K562 (cell line): ENCODE measurements around the gene MLH3.

ENCODE experiments used
- CBX8 ChIP-seq: fragments of 200-600 bp; sonication (generic); IDR thresholded peaks from 2 replicates; pipeline ENCODE4 v1.6.1; 2012; ENCODE audit warnings: borderline replicate concordance, mixed run types, low read depth, mild to moderate bottlenecking, moderate library complexity, mixed read lengths, low read length, control low read depth, inconsistent platforms; ENCODE audit not compliant: poor library complexity, severe bottlenecking; ENCODE audit errors: extremely low read depth
- ESRRA ChIP-seq: fragments of 450-650 bp; IDR thresholded peaks from 2 replicates; pipeline ENCODE4 v1.6.1; 2014; ENCODE audit warnings: low read depth, mild to moderate bottlenecking, moderate library complexity, borderline replicate concordance
- MAX ChIP-seq: sonication (generic); formaldehyde crosslinking; IDR thresholded peaks from 2 replicates; pipeline ENCODE4 v1.9.0; 2022; ENCODE audit warnings: mild to moderate bottlenecking, missing genetic modification reagents
- PREB ChIP-seq: sonication (generic); formaldehyde crosslinking; IDR thresholded peaks from 2 replicates; pipeline ENCODE4 v1.8.1; 2023; ENCODE audit warnings: mild to moderate bottlenecking, missing genetic modification reagents
- RAD21 ChIP-seq, 2 experiments: fragments of 250-450 bp in 1 of 2; fragments of 450-650 bp in 1 of 2; sonication (Bioruptor Pico) in 1 of 2; formaldehyde crosslinking in 1 of 2; IDR thresholded peaks in 1 of 2; conservative IDR thresholded peaks in 1 of 2; 2 replicates each; pipeline versions ENCODE4 v1.4.0 to v1.8.0; 2020 to 2022; ENCODE audit warnings: mild to moderate bottlenecking in 2 of 2, moderate library complexity in 1 of 2
- XRCC3 ChIP-seq: fragments of 450-650 bp; IDR thresholded peaks from 2 replicates; pipeline ENCODE4 v1.6.1; 2017; ENCODE audit warnings: mild to moderate bottlenecking, moderate library complexity

- TF ChIP-seq XRCC3 (no peak), MAX (no peak), CBX8 (no peak), ESRRA (no peak), RAD21 (CRISPR knock-in tag; conservative IDR thresholded peaks at IDR 0.05 in 1 of 2, IDR thresholded peaks at IDR 0.05 in 1 of 2) (no peak), PREB (CRISPR knock-in tag) (no peak)
These were observed 21.1 kb downstream of the MLH3 start for GRCh38 chr14:75030147-75030546.
